Bronchial epithelial cell (primary cell): Measurements from ENCODE around the gene EMILIN2. TPM values are rescaled to one million over a fixed set of nuclear protein-coding genes. Genes with fewer than 3 reads are reported as not detected.

Source experiments
- DNase-seq: peaks from one replicate; pipeline ENCODE4 v3.0.0-alpha.2; 2010; ENCODE audit warnings: low read depth
- FAIRE-seq: peaks from 2 replicates; lab custom pipeline; 2011; peaks lifted over from hg19 to GRCh38; lab: Jason Lieb, UNC
- H3K27me3 ChIP-seq: 2 replicates; pipeline ENCODE4 v1.5.1; 2011; ENCODE audit warnings: low read length; ENCODE audit not compliant: control insufficient read depth, insufficient read depth
- H3K36me3 ChIP-seq: 2 replicates; pipeline ENCODE4 v1.5.1; 2011; ENCODE audit warnings: low read length; ENCODE audit not compliant: control insufficient read depth, insufficient read depth
- H3K4me3 ChIP-seq: 2 replicates; pipeline ENCODE4 v1.5.1; 2011; ENCODE audit warnings: mild to moderate bottlenecking, low read depth, low read length, control low read depth
- CTCF ChIP-seq: IDR thresholded peaks from 2 replicates; pipeline ENCODE4 v1.5.1; 2011; ENCODE audit warnings: mild to moderate bottlenecking, moderate library complexity, low read length, control low read depth, inconsistent platforms; ENCODE audit not compliant: insufficient read depth, severe bottlenecking
- total RNA-seq: library from RNA; depleted of rRNA; stranded (reverse); fragments of >200 nt; gene quantifications from 2 replicates; pipeline ENCODE4 v1.2.1, GENCODE V29; 2014

Gene EMILIN2
- total RNA-seq, 1 donor from 2014 or later: 1.3 TPM

GRCh38 chr18:2964361-2965010 lies 117.7 kb downstream of the EMILIN2 start:
- no peaks in the 10 kb centered on the region for H3K36me3 ChIP-seq
- H3K27me3 ChIP-seq: no peaks in the 10 kb centered on the region
- no peak for TF ChIP-seq CTCF
- no peak for FAIRE-seq
- no peak overlapping the region for H3K4me3 ChIP-seq
- DNase-seq: no peak

Other genes with a start within 250 kb of the EMILIN2 start
- 42.1 and 45.3 TPM in 2 replicates for gene SMCHD1, start 191.3 kb upstream of the EMILIN2 start, total RNA-seq
- gene LPIN2, start 166.1 kb downstream of the EMILIN2 start, total RNA-seq: 6.0 and 6.3 TPM in 2 replicates